NCI-H1092 (cell line): Measurements from ENCODE around the gene HHEX.
"Not testable (repeated sequence)": the region's sequence is repeated elsewhere in the genome, so short reads cannot be mapped to it uniquely, and the experiment has no call there.

Experiments
- DNase-seq: peaks from one replicate; lab custom pipeline; 2025; lab: John Stamatoyannopoulos, UW

Gene HHEX

DNA sequence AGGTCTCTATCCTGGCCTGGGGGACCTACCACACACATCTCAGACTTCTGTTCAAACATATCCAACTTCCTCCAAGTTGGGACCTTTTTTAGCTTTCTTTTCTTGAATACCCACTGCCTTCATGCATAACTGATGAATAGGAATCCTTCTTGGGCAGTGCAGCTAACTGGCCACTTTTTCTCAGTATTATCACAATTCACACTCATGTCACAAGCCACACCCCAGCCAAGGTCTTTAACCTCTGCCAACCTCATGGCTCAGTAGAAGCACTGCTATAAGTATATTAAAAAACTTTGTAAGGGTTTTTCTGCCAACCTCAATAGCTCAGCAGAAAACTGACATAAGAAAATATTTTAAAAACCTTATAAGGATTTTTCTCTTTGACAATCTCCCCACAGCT is 44.5 kb downstream of the HHEX start:
- DNase-seq: no peak

- no peak for DNase-seq
Measured at GRCh38 chr10:92735938-92736337, 46.2 kb downstream of the HHEX start.

DNA sequence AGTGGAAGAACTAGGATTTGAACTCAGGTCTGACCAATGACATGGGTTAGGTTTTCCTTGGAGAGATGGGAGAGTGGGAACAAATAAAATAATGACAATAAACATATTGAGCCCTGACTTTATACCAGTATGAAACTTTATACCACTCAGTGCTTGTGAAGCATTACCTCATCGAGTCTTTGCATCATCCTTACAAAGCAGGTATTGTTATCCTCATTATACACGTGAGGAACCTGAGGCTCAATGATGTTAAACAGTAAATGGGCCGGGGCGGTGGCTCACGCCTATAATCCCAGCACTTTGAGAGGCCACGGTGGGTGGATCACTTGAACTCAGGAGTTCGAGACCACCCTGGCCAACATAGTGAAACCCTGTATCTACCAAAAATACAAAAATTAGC is 47.7 kb downstream of the HHEX start:
- DNase-seq: no peak

DNA sequence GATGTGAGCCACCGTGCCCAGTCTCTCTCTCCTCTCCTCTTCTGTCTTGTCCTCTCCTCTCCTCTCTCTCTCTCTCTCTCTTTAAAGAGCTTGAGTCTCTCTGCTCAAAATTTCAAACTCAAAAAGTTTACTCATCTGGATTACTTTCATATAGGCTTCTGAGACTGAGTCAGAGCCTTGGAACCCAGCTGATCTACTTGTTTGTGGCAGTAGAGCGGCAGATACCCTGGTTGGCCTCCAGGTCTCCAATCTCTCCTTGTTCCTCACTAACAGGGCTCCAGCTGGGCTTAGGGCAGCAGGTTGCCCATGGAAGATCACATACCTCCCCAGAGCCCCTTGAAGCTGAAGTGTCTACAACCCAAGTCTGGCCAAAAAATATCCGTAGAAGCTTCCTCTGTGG is 51.0 kb downstream of the HHEX start:
- no peak for DNase-seq

DNA sequence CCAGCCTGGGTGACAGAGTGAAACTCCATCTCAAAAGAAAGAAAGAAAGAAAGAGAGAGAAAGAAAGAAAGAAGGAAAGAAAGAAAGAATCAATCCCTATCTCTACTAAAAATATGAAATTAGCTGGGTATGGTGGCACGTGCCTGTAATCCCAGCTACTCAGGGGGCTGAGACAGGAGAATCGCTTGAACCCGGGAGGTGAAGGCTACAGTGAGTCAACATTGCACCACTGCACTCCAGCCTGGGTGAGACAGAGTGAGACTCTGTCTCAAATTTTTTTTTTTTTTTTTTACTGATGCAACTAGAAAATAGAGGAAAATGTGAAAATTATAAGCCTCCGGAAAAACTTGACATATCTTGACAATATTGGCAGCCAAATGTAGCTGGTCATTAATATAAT is 52.0 kb downstream of the HHEX start:
- DNase-seq: not testable (repeated sequence)

- DNase-seq: no peak
Measured at GRCh38 chr10:92742331-92743228, 52.8 kb downstream of the HHEX start.
